Lower leg skin (tissue), 3 donors: ENCODE measurements around the gene TGFBR3.

Experiments used
- POLR2A ChIP-seq, 2 donors: fragments of 450-650 bp; IDR thresholded peaks; one replicate each; pipeline ENCODE4 v1.6.1; 2016 to 2017; ENCODE audit warnings: antibody characterized with exemption in 2 of 2, mild to moderate bottlenecking in 1 of 2, moderate library complexity in 1 of 2
- TF ChIP-seq, protein P1 (sequence below), 3 donors: fragments of 450-650 bp; IDR thresholded peaks; one replicate each; pipeline ENCODE4 v1.5.1; 2016; ENCODE audit warnings: antibody characterized with exemption in 3 of 3, mild to moderate bottlenecking in 3 of 3, moderate library complexity in 2 of 3

GRCh38 chr1:91876040-91876470 is 9.9 kb downstream of the TGFBR3 start:
- TF ChIP-seq, protein P1, sequence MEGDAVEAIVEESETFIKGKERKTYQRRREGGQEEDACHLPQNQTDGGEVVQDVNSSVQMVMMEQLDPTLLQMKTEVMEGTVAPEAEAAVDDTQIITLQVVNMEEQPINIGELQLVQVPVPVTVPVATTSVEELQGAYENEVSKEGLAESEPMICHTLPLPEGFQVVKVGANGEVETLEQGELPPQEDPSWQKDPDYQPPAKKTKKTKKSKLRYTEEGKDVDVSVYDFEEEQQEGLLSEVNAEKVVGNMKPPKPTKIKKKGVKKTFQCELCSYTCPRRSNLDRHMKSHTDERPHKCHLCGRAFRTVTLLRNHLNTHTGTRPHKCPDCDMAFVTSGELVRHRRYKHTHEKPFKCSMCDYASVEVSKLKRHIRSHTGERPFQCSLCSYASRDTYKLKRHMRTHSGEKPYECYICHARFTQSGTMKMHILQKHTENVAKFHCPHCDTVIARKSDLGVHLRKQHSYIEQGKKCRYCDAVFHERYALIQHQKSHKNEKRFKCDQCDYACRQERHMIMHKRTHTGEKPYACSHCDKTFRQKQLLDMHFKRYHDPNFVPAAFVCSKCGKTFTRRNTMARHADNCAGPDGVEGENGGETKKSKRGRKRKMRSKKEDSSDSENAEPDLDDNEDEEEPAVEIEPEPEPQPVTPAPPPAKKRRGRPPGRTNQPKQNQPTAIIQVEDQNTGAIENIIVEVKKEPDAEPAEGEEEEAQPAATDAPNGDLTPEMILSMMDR (IDR thresholded peaks at IDR 0.05): no peak
- no peak for TF ChIP-seq POLR2A (IDR thresholded peaks at IDR 0.05)
